RPMI8226 (cell line): ENCODE results near the gene MSI2.

Experiments
- DNase-seq: peaks from one replicate; pipeline ENCODE4 v3.0.0-alpha.2; 2015

The MSI2 gene

GRCh38 chr17:57550016-57550415, 293.7 kb downstream of the MSI2 start:
- no peak for DNase-seq

GRCh38 chr17:57550668-57551315, 294.5 kb downstream of the MSI2 start:
- no peak for DNase-seq

GRCh38 chr17:57551321-57552079, 295.2 kb downstream of the MSI2 start:
- DNase-seq: no peak

DNA sequence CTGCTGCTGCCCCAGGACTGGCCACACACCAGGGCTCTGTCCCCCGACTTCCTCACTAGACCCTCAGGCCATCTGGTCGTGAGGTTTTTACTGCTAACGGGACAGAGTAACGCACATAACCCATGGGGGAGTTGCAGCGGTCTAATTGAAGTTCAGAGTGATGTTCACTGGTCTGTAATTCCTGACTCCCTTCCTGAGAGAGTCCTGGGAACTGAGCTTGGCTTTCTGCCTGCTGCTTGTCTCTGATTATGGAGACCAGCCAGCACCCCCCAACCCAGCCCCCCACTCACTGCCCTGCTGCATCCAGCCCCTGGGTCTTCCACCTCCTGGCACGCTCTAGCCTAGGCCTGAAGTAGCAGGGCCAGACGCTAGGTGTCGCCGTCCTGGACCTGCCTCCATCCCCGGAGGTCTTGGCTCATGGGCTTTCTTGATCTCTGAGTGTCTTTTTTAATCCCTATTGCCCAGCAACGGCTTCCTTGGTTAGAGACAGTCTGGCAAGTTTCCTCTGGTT, 295.8 kb downstream of the MSI2 start:
- no peak for DNase-seq

GRCh38 chr17:57553526-57553925, 297.2 kb downstream of the MSI2 start:
- no peak for DNase-seq

GRCh38 chr17:57553991-57554825, 297.9 kb downstream of the MSI2 start:
- no peak for DNase-seq

DNA sequence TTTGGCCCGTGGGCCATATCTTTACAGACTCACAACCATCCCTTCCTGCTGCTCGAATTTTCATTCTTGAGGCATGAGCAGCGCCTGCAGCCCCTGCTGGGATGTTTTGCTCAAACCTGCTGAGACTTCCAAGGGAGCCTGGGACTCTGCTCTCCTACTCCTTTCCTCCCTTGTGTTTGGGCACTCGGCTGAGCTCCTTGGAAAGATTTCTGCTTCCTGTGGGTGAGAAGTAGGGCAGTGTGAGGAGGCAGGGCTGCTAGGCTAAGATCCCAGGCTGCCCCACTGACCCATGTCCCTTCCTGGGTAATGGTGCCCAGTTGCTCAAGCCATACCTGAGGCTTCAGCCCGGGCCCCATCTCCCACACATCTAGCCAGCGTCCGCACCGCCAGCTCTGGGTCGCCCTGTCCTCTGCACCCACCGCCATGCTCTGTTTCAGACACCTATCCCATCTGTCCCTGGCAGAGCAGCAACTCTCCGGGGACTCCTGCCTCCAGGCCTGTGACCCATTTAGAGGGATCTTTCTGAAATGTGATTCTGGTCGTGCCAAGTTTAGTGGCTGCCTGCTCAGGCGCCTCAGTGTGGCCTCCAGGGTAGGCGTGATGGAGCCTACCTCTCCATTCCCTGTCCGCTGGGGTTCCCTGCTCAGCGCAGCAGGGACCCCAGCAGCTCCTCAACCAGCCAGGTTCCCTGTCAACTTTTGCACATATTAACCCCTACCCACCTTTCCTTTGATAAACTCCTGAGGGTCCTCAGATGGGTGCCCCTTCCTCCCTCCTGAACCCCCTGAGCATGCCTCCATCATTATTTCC, 298.7 kb downstream of the MSI2 start:
- DNase-seq: no peak

- DNase-seq: no peak
These were observed 299.4 kb downstream of the MSI2 start for GRCh38 chr17:57555636-57556175.

DNA sequence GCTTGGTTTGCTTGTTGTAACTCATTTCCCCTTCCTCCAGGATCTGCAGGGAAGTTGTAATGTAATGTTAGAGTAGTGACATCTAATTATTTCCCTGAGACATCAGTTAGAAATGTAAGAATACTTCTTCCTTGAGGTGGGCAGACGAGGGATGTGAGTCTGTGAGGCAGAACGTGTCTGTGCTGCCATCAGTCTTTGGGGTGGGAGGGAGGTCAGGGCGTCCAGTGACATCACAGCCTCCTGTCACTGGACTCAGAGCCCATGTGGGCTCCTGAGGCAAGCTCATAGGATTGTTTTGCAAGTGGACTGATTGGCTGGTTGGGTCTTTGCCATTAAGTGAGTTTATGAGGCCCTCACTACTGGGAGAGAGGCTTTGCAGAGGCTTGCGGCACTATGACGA, 300.0 kb downstream of the MSI2 start:
- DNase-seq: no peak

- DNase-seq: no peak
These were observed 300.7 kb downstream of the MSI2 start for GRCh38 chr17:57556977-57557376.

DNA sequence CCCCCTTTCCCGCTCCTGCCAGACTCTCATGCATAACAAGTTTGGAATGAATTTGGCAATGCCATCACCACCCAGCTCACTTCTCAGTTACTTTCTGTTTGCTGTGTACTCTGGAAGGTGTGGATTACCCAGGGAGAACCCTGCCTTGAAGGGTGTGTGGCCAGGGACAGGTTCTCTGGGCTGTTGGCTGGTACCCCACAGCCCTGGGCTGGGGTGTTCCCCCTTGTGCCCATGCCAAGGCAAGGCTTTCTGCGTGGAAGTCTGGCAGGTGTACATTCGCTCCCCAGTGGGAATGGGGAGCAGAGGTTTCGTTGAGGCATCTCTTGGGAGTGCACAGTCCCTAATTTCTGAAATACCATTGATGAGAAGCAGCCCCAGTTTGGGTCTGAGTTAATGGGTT, 301.1 kb downstream of the MSI2 start:
- DNase-seq: no peak

GRCh38 chr17:57557834-57558681, 301.7 kb downstream of the MSI2 start:
- no peak for DNase-seq

DNA sequence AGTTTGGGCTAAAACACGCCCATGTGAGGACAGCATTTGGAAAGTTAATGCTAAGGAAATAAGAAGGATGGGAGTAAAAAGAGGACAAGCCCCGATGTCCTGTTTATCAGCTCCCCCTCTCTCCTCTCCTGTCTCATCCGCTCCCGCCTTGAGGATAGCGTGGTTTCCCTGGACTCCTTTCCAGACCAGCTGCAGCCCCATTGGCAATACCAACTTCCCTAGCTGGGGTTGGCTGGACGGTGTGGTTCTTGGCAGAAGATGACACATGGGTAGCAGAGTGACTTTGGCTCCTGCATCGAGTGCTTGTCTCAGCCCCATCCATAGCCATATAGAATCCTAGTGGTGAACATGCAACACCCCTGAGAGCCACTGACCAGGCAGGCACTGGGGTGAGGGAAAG, 302.9 kb downstream of the MSI2 start:
- no peak for DNase-seq

DNA sequence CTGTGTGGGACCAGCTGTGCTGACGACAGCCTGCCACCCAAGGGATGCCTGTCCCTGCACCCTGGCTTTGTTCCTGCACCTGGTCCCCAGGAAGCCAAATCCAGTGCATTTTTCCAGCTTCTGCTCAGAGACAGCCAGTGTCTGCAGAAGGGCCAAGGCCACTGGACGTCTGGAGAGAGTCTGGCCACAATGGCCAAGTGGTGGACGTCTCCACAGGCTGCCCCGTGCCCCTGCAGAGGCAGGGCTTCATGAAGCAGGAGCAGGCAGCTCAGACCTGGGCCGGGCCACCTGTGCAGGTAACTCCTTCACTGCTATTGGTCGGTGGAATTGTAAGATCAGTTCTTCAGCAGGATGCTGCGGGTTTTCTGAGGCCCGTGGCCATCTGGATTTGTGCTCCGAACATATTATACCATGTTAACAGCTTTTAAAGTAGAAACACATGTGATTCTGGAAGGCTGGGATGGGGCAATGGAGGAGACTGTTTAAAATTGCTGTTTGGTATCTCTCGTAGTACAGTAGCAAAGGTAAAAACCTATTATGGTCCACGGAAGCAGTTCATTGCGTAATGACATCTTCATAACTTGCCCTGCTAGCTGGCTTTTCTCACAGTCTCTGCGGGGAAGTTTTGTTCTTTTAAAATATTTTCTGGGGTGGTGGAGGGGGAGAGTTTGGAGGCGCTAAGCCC, 303.5 kb downstream of the MSI2 start:
- no peak for DNase-seq

- no peak for DNase-seq
These were observed 304.0 kb downstream of the MSI2 start for GRCh38 chr17:57560319-57560705.

GRCh38 chr17:57561072-57561861, 304.9 kb downstream of the MSI2 start:
- DNase-seq: no peak

- no peak for DNase-seq
These were observed 305.9 kb downstream of the MSI2 start for GRCh38 chr17:57562184-57562698.

GRCh38 chr17:57563958-57564357, 307.6 kb downstream of the MSI2 start:
- DNase-seq: no peak

- DNase-seq: no peak
These were observed 308.9 kb downstream of the MSI2 start for GRCh38 chr17:57565176-57565575.

- no peak for DNase-seq
These were observed 310.4 kb downstream of the MSI2 start for GRCh38 chr17:57566721-57567120.
